Measurements from ENCODE around the gene CHIC2.
"Not testable (repeated sequence)": the region's sequence is repeated elsewhere in the genome, so short reads cannot be mapped to it uniquely, and the experiment has no call there.

Gene CHIC2

GRCh38 chr4:54023019-54023418 lies 41.4 kb downstream of the CHIC2 start:
- not testable (repeated sequence) for H2BK120ac ChIP-seq (ENCODE audit: low read depth, low read length); H3K36me3 ChIP-seq (replicated peaks in 1 of 2; ENCODE audit: control insufficient read depth in 2 of 2, insufficient read depth in 2 of 2, low read length in 2 of 2); H3K18ac ChIP-seq (ENCODE audit: low read length); H4K8ac ChIP-seq (ENCODE audit: low read depth, low read length); H3K4me3 ChIP-seq (ENCODE audit: low read length in 2 of 2); H2BK12ac ChIP-seq (ENCODE audit: low read length); DNase-seq (ENCODE audit: low spot score); H3K79me1 ChIP-seq (ENCODE audit: low read depth, low read length); H2AK5ac ChIP-seq (ENCODE audit: low read depth, low read length); H3K9ac ChIP-seq (ENCODE audit: low read depth, low read length, poor library complexity); H3K9me3 ChIP-seq (replicated peaks in 1 of 2; ENCODE audit: control insufficient read depth in 2 of 2, insufficient read depth in 1 of 2, low read depth in 1 of 2, low read length in 2 of 2); H3K4ac ChIP-seq (ENCODE audit: low read length); H3K23ac ChIP-seq (ENCODE audit: low read depth, low read length, poor library complexity); H3K27me3 ChIP-seq (ENCODE audit: control insufficient read depth in 3 of 3, insufficient read depth in 3 of 3, low read depth in 1 of 3, low read length in 3 of 3); H3K27ac ChIP-seq (replicated peaks; ENCODE audit: low read length); H2BK5ac ChIP-seq (ENCODE audit: low read length); H2BK15ac ChIP-seq (ENCODE audit: low read length); H3K4me1 ChIP-seq (ENCODE audit: control insufficient read depth in 2 of 2, insufficient read depth in 1 of 2, low read depth in 1 of 2, low read length in 2 of 2); H3K4me2 ChIP-seq (ENCODE audit: insufficient read depth, low read length, poor library complexity, severe bottlenecking); H4K91ac ChIP-seq (ENCODE audit: low read depth, low read length, poor library complexity); H3K14ac ChIP-seq (ENCODE audit: low read length); H2AFZ ChIP-seq (ENCODE audit: low read length)
- 100% methylated on average over 1 of the region's 8 CpGs; no CpG with 5 or more reads in 1 of the 2 donors for WGBS, 2 donors (ENCODE audit: extremely low coverage in 2 of 2, insufficient read length in 2 of 2, insufficient replicate concordance in 1 of 2)

- no peaks in the 10 kb centered on the region for H3K36me3 ChIP-seq (replicated peaks in 1 of 2; ENCODE audit: control insufficient read depth in 2 of 2, insufficient read depth in 2 of 2, low read length in 2 of 2)
- no peak overlapping the region for H2BK120ac ChIP-seq (ENCODE audit: low read depth, low read length)
- peaks cover 0 to 4% of the 10 kb centered on the region in 2 donors for H3K9me3 ChIP-seq (replicated peaks in 1 of 2; ENCODE audit: control insufficient read depth in 2 of 2, insufficient read depth in 1 of 2, low read depth in 1 of 2, low read length in 2 of 2)
- H3K4ac ChIP-seq (ENCODE audit: low read length): no peak overlapping the region
- H3K79me1 ChIP-seq (ENCODE audit: low read depth, low read length): peaks cover 2% of the 10 kb centered on the region
- H3K18ac ChIP-seq (ENCODE audit: low read length): no peak overlapping the region
- WGBS, 2 donors (ENCODE audit: extremely low coverage in 2 of 2, insufficient read length in 2 of 2, insufficient replicate concordance in 1 of 2): no CpG with 5 or more reads among the region's 1 CpG
- no peak overlapping the region for H4K8ac ChIP-seq (ENCODE audit: low read depth, low read length)
- H3K27ac ChIP-seq (replicated peaks; ENCODE audit: low read length): no peak overlapping the region
- H3K14ac ChIP-seq (ENCODE audit: low read length): no peak overlapping the region
- H3K4me2 ChIP-seq (ENCODE audit: insufficient read depth, low read length, poor library complexity, severe bottlenecking): no peak overlapping the region
- H3K23ac ChIP-seq (ENCODE audit: low read depth, low read length, poor library complexity): no peak overlapping the region
- H4K91ac ChIP-seq (ENCODE audit: low read depth, low read length, poor library complexity): no peak overlapping the region
- DNase-seq (ENCODE audit: low spot score): no peak
- H2AFZ ChIP-seq (ENCODE audit: low read length): no peak overlapping the region
- no peak overlapping the region for H2AK5ac ChIP-seq (ENCODE audit: low read depth, low read length)
- H2BK12ac ChIP-seq (ENCODE audit: low read length): no peak overlapping the region
- H3K9ac ChIP-seq (ENCODE audit: low read depth, low read length, poor library complexity): no peak overlapping the region
- H3K4me3 ChIP-seq (ENCODE audit: low read length in 2 of 2): no peak overlapping the region
- H3K27me3 ChIP-seq (ENCODE audit: control insufficient read depth in 3 of 3, insufficient read depth in 3 of 3, low read depth in 1 of 3, low read length in 3 of 3): no peaks in the 10 kb centered on the region
- H2BK5ac ChIP-seq (ENCODE audit: low read length): no peak overlapping the region
- H2BK15ac ChIP-seq (ENCODE audit: low read length): no peak overlapping the region
- peaks cover 4 to 33% of the 10 kb centered on the region in 2 donors for H3K4me1 ChIP-seq (ENCODE audit: control insufficient read depth in 2 of 2, insufficient read depth in 1 of 2, low read depth in 1 of 2, low read length in 2 of 2)
These were observed 46.4 kb downstream of the CHIC2 start for GRCh38 chr4:54017974-54018373.

GRCh38 chr4:54017308-54017707 lies 47.1 kb downstream of the CHIC2 start:
- no CpG with 5 or more reads among the region's 2 CpGs for WGBS, 2 donors (ENCODE audit: extremely low coverage in 2 of 2, insufficient read length in 2 of 2, insufficient replicate concordance in 1 of 2)

GRCh38 chr4:54016504-54016903 lies 47.9 kb downstream of the CHIC2 start:
- Histone ChIP-seq H2BK120ac (ENCODE audit: low read depth, low read length) (no peak overlapping the region), H2BK15ac (ENCODE audit: low read length) (no peak overlapping the region), H3K79me1 (ENCODE audit: low read depth, low read length) (peaks cover 2% of the 10 kb centered on the region), H3K4ac (ENCODE audit: low read length) (no peak overlapping the region), H3K9ac (ENCODE audit: low read depth, low read length, poor library complexity) (no peak overlapping the region), H3K23ac (ENCODE audit: low read depth, low read length, poor library complexity) (no peak overlapping the region), H3K4me3 (ENCODE audit: low read length in 2 of 2) (no peak overlapping the region), H3K14ac (ENCODE audit: low read length) (no peak overlapping the region), H2BK5ac (ENCODE audit: low read length) (no peak overlapping the region), H3K4me1 (ENCODE audit: control insufficient read depth in 2 of 2, insufficient read depth in 1 of 2, low read depth in 1 of 2, low read length in 2 of 2) (peaks cover 4 to 33% of the 10 kb centered on the region in 2 donors), H2BK12ac (ENCODE audit: low read length) (no peak overlapping the region), H2AK5ac (ENCODE audit: low read depth, low read length) (no peak overlapping the region), H2AFZ (ENCODE audit: low read length) (no peak overlapping the region), H3K27ac (replicated peaks; ENCODE audit: low read length) (no peak overlapping the region), H4K91ac (ENCODE audit: low read depth, low read length, poor library complexity) (no peak overlapping the region), H3K18ac (ENCODE audit: low read length) (no peak overlapping the region), H3K36me3 (replicated peaks in 1 of 2; ENCODE audit: control insufficient read depth in 2 of 2, insufficient read depth in 2 of 2, low read length in 2 of 2) (no peaks in the 10 kb centered on the region), H3K27me3 (ENCODE audit: control insufficient read depth in 3 of 3, insufficient read depth in 3 of 3, low read depth in 1 of 3, low read length in 3 of 3) (no peaks in the 10 kb centered on the region), H4K8ac (ENCODE audit: low read depth, low read length) (no peak overlapping the region), H3K4me2 (ENCODE audit: insufficient read depth, low read length, poor library complexity, severe bottlenecking) (no peak overlapping the region), H3K9me3 (replicated peaks in 1 of 2; ENCODE audit: control insufficient read depth in 2 of 2, insufficient read depth in 1 of 2, low read depth in 1 of 2, low read length in 2 of 2) (peaks cover 0 to 3% of the 10 kb centered on the region in 2 donors)
- WGBS, 2 donors (ENCODE audit: extremely low coverage in 2 of 2, insufficient read length in 2 of 2, insufficient replicate concordance in 1 of 2): no CpG with 5 or more reads among the region's 1 CpG
- no peak for DNase-seq (ENCODE audit: low spot score)

More at GRCh38 chr4:54017308-54017707, 47.1 kb downstream of the CHIC2 start:
- Histone ChIP-seq H2BK5ac (ENCODE audit: low read length) (no peak overlapping the region), H2BK15ac (ENCODE audit: low read length) (no peak overlapping the region), H3K4me3 (ENCODE audit: low read length in 2 of 2) (no peak overlapping the region), H2BK120ac (ENCODE audit: low read depth, low read length) (no peak overlapping the region), H3K9me3 (replicated peaks in 1 of 2; ENCODE audit: control insufficient read depth in 2 of 2, insufficient read depth in 1 of 2, low read depth in 1 of 2, low read length in 2 of 2) (peaks cover 0 to 4% of the 10 kb centered on the region in 2 donors), H2BK12ac (ENCODE audit: low read length) (no peak overlapping the region), H3K4me2 (ENCODE audit: insufficient read depth, low read length, poor library complexity, severe bottlenecking) (no peak overlapping the region), H3K4ac (ENCODE audit: low read length) (no peak overlapping the region), H2AFZ (ENCODE audit: low read length) (no peak overlapping the region), H3K14ac (ENCODE audit: low read length) (no peak overlapping the region), H3K9ac (ENCODE audit: low read depth, low read length, poor library complexity) (no peak overlapping the region), H3K27me3 (ENCODE audit: control insufficient read depth in 3 of 3, insufficient read depth in 3 of 3, low read depth in 1 of 3, low read length in 3 of 3) (no peaks in the 10 kb centered on the region), H4K91ac (ENCODE audit: low read depth, low read length, poor library complexity) (no peak overlapping the region), H4K8ac (ENCODE audit: low read depth, low read length) (no peak overlapping the region), H3K79me1 (ENCODE audit: low read depth, low read length) (peaks cover 2% of the 10 kb centered on the region), H2AK5ac (ENCODE audit: low read depth, low read length) (no peak overlapping the region), H3K27ac (replicated peaks; ENCODE audit: low read length) (no peak overlapping the region), H3K4me1 (ENCODE audit: control insufficient read depth in 2 of 2, insufficient read depth in 1 of 2, low read depth in 1 of 2, low read length in 2 of 2) (peaks cover 4 to 33% of the 10 kb centered on the region in 2 donors), H3K36me3 (replicated peaks in 1 of 2; ENCODE audit: control insufficient read depth in 2 of 2, insufficient read depth in 2 of 2, low read length in 2 of 2) (no peaks in the 10 kb centered on the region), H3K18ac (ENCODE audit: low read length) (no peak overlapping the region), H3K23ac (ENCODE audit: low read depth, low read length, poor library complexity) (no peak overlapping the region)
- peak; percentile 6 for DNase-seq (ENCODE audit: low spot score)

All from neuronal stem cell (in vitro differentiated cells).